GM19395 (cell line): ENCODE measurements around the gene ACOX1.
"Not testable (repeated sequence)": the region's sequence is repeated elsewhere in the genome, so short reads cannot be mapped to it uniquely, and the experiment has no call there.

Experiments
- ATAC-seq: cut with Tn5 transposase; IDR thresholded peaks from one replicate; pipeline ENCODE4 v1.9.1; 2021; ENCODE audit warnings: mild to moderate bottlenecking, moderate library complexity; ENCODE audit not compliant: unreplicated experiment

The ACOX1 gene

DNA sequence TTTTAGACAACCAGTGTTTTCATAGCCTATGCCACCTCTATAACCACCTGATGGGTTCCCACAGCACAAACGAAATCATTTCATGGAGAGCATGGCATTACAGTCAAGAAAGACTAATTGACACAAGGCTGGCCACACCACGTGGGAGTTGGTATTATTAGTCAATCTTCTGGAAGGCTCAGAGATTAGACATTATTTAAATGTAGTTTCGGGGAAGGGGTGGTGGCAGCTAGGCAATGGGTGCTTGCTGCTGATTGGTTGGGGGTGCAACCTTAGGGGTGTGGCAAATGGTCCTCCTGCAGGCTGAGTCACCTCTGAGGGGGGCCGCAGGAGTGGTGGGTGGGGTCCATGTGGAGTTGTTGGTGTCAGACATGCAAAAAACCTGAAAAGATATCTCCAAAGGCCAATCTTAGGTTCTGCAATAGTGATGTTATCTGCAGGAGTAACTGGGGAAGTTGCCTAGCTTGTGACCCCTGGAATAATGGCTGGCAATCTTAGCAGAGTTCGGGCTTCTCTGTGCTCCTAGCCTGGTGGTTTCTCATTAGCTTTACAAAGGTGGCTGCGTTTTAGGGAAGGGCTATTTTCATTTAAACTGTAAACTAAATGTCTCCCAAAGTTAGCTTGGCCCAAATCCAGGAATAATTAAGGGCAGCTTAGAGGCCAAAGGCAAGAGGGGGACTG is 4.7 kb upstream of the ACOX1 start:
- ATAC-seq = no peak

DNA sequence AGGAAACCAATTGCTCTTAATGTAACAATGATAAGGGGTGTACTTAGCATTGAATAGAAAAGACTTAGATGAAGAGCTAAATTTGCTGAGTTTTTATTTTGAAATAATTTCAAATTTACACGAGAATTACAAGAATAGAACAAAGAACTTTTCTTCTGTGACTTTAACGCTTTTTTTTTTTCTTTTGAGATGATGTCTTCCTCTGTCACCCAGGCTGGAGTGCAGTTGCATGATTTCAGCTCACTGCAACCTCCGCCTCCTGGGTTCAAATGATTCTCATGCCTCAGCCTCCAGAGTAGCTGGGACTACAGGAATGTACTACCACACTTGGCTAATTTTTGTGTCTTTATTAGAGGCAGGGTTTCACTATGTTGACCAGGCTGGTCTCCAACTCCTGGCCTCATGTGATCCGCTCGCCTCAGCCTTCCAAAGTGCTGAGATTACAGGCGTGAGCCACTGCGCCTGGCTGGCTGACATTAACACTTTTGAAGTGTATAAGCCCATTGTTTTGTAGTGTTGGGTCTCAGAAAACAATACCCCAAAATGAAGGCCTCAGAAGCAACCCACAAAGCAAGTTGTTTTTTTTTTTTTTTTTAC is 2.2 kb upstream of the ACOX1 start:
- ATAC-seq = no peak

DNA sequence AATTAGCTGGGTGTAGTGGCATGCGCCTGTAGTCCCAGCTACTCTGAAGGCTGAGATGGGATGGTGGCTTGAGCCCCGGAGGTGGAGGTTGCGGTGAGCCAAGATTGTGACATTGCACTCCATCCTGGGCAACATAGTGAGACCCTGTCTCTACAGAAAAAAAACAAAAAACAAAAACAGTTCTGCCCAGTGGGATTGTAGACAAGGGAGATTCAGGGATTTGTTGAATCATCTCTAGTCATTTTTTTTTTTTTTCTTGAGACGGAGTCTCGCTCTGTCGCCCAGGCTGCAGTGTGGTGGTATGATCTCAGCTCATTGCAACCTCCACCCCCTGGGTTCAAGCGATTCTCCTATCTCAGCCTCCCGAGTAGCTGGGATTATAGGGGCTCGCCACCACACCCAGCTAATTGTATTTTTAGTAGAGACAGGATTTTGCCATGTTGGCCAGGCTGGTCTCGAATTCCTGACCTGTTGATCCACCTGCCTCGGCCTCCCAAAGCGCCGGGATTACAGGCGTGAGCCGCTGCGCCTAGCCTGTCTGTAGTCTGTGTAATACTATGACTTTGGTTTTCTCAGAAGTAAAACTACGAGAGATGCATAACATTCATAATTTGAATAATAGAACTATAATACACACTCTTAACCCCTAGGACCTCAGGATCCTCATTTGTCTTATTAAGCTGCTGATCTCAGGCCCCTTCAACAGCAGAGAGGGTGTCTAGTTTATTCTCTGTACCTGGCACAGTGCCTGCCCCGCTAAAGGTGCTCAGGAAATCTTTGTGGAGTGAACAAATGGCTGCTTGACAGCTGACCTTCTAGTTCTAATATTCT is 1.4 kb upstream of the ACOX1 start:
- no peak for ATAC-seq

DNA sequence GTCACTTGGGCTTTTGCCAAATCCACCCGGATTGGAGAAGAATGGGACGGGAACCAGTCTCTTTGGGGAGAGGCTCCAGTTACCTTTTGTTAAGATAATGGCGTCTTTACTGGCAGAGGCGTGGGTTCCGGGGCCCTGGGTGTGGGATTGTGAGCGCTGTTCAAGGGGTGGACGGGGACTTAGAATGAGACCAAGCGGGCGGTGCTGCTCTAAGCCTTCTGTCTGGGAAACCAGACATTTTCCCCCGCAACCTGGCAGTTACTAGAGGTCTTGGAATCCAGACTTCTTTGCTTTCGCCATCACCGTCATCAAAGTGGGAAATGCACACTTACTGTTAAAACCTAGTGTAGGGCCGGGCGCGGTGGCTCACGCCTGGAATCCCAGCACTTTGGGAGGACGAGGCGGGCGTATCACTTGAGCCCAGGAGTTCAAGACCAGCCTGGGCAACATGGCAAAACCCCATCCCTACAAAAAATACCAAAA is 780 bp upstream of the ACOX1 start:
- peak; percentile 23 for ATAC-seq

DNA sequence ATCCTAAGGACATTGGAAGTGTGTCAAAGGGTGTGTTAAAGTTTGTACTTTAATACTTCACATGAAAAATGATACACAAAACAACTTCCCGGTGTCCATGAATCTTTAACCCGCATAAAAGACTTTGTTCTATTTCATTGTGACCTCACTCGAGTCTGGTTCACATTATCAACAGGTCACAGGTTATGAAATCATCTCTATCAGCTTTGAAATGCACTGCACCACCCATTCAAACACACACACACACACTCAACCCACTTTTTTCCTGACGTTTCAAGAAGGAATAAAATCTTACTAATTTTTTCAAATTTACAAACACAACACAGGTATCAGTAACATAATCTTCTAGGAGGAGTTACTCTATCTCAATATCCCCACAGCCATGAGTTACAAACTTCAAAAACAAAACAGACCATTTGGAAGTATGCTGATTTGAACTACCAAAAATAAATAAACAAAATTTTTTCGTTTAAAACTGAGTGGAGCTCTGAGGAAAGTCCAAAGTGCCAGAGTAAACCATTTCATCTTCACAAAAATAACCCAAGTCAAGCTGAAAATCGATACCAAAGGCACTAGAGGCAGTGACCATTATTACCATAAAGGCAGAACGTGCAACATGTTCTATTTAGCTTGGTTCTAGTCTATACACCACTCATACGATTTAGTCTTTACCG is 2.7 kb downstream of the ACOX1 start:
- ATAC-seq = no peak

DNA sequence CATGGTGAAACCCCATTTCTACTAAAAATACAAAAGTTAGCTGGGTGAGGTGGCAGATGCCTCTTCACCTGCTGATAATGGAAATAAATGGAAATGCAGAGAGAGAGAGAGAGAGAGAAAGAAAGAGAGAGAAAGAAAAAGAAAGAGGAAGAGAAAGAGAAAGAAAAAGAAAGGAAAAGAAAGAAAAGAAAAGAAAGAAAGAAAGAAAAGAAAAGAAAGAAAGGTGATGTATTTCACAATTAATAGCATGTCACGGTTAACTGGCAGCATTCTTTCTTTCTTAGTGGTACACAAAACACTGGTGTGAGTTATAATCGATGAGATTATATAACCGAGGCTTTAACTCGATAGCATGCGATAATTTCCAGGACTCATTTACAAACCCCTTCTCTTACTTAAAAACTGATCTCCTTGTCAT is 3.2 kb downstream of the ACOX1 start:
- no peak for ATAC-seq

DNA sequence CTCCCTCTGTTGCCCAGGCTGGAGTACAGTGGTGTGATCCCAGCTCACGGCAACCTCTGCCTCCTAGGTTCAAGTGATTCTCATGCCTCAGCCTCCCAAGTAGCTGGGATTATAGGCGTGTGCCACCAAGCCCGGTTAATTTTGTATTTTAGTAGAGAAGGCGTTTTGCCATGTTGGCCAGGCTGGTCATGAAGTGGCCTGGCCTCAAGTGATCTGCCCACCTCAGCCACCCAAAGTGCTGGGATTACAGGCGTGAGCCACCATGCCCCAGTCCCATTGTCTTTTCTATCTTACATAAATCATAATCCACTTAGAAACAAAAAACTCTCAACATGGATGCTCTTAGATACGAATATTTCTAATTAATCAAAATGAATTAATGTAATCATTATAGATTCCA is 3.8 kb downstream of the ACOX1 start:
- not testable (repeated sequence) for ATAC-seq

DNA sequence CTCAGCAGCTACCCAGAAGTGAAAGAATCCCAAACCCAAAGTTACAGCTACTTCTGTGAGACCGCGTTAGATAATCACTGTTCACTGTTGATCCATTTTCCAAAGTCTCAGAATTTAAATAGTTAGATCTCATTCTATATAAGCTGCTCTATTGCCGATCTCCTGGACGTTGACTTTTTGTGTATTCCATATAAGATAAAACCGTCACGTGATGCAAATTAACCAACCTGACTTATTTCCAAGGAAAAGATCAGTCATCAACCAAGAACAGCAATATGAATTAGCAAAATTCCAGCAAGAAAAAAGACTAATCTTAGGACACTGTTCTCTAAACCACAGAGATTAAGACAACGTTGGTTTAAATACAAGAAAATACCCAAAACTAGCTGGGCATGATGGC is 8.3 kb downstream of the ACOX1 start:
- ATAC-seq = no peak

DNA sequence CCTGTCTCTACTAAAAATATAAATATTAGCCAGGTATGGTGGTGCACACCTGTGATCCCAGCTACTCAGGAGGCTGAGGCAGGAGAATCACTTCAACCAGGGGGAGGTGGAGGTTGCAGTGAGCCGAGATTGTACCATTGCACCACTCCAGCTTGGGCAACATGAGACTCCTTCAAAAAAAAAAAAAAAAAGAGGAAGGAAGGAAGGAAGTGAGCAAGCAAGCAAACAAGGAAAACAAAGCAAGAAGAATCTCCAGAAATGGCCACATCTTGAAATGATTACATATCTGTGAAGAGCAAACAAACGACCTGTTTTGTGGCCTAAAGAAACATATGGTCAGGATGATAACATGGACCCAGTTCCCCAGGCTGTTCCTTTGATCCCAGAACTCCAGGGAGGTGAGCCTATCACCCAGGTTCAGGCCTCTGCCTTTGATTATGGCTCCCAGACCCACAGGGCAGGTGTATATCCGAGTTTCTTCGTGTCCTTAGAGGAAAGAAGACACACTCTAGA is 8.9 kb downstream of the ACOX1 start:
- ATAC-seq = no peak

DNA sequence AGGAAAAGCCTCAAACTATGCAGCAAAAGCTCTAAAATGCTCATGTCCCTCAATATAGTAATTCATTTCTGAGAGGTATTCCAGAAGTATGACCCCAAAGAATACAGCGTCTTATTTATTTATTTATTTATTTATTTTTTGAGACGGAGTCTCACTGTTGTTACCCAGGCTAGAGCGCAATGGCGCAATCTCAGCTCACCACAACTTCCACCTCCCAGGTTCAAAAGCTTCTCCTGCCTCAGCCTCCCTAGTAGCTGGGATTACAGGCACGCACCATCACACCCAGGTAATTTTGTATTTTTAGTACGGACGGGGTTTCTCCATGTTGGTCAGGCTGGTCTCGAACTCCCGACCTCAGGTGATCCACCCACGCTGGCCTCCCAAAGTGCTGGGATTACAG is 9.9 kb downstream of the ACOX1 start:
- not testable (repeated sequence) for ATAC-seq

DNA sequence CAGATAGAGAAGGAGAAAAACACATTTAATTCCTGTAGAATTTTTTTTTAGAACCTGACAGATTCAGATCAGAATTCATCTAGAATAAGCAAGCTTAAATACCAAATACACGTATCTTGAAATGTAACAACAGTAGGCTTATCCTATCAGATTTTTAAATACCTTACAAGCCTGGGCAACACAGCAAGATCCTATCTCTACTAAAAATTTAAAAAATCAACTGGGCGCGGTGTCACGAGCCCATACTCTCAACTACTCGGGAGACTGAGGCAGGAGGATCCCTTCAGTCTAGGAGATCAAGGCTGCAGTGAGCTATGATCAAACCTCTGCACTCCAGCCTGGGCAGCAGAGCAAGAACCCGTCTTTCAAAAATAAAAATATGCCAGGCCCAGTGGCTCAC is 13.5 kb downstream of the ACOX1 start:
- no peak for ATAC-seq

DNA sequence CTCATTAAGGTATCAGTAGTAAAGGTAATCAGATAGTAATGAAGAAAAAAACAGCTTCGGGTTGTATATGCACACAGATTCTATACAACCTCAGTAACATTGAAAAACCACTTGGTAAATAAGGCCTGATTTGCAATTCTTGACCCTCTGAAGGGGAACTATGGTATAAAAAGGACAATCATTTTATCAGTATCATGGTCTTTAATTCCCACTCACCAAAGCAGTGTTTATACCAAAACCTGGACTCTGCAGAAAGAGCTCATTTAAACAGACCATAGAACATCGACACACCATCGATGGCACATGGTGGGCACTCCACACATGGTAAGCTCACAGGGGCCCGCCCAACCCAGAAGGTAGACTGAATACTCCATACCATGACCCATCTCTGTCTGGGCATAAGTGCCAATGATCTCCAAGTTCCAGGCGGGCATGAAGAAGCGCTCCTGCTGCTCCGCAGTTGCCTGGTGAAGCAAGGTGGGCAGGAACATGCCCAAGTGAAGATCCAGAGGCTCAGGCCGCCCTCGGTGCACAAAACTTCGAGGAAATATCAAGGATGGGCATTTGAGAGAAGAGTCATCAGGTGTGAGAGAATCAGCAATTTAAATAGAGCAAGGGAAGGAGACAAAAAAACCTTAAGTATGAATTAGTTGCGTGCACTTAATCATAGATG is 19.0 kb downstream of the ACOX1 start:
- no peak for ATAC-seq

DNA sequence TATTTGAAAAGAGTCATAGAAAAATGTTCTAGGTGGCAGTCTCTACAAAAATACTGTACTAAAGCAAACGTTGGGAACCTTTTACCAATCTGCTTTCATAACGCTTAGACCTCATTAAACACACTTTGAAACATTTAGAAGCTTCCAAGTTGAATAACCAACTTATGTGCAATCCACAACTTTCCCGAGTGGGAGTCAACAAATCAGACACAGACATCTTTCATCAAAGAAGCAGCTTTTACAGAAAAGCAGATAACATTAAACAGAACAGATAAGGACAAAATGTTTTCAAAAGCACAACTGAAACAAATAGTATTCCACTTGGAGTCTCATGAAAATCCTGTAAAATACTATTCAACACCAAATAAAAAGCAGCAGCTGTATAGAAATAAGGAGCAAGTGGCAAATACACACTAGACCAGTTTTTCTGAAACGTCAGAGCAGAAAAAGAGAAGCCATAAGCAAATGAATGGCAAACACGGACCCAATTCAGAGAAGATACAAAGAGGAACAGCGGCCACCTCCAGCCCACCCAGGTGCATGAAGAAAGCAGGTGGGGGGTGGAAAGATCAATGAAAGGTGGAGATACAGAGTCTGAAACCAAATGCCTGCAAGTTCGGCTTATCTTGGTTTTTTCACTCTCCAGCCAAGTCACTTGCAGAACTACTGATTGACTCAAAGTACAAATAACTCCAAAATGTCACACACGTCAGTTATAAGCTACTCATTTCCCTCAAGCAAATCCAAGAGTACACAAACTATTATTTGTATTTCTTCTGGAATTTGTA is 19.7 kb downstream of the ACOX1 start:
- ATAC-seq = no peak

DNA sequence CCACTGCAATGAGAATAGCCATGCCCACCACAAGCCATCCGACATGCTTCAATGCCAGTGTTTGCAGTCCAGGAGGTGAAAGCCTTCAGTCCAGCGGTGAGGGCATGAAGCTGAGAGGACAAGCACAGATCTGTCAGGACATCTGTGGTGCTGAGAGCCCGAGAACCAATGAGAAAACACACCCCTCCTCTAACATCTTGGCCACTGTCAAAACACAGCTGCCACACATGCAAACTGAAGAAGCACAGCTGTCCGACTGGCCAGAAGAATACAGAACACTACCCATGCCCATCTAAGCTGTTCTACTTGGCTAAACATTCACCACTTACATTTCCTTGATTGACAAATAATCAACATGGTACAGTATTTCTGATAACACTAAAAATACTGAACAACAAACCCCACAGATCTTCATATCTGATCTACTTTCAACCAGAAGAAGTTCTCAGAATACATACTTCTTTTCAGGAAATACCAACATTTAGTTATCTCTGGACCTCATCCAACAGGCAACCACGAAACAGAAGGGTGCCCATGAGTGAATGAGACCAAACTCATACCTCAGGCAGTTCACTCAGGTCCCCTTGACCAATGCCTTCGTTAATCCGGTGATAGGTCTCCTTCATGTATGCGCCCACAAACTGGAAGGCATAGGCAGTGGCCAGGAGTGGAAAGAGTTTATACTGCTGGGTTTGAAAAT is 28.0 kb downstream of the ACOX1 start:
- no peak for ATAC-seq

DNA sequence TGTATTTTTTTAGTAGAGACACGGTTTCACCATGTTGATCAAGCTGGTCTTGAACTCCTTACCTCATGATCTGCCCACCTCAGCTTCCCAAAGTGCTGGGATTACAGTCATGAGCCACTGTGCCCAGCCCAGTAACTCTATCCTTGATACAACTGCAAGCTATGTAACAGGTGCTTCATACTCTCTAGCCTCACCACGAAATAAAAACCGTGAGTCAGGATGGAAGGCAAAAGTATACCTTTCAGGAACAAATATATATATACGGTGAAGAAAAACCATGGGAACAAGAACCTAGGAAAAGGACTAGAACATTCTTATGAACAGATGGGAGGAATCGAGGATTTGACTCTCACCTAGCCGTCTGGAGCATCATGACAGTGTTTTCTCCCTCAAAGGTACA is 28.5 kb downstream of the ACOX1 start:
- ATAC-seq = no peak

DNA sequence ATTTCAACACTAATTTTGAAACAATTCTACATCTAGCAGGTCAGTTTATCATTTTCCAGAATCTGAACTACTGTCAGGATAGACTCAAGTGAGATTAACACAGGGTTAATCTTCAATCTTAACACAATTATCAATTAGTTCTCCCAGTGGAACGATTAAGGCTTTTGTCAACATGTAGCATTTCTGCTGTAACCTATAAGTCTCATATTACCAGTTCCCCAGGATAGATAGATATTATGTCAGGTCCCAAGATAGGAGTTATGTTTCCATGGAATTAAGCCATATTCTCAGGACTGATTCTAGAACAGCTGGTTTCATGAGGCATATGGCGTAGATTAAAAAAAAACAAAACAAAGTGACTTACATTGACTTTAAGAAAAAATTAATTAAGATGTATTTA is 33.8 kb downstream of the ACOX1 start:
- no peak for ATAC-seq

DNA sequence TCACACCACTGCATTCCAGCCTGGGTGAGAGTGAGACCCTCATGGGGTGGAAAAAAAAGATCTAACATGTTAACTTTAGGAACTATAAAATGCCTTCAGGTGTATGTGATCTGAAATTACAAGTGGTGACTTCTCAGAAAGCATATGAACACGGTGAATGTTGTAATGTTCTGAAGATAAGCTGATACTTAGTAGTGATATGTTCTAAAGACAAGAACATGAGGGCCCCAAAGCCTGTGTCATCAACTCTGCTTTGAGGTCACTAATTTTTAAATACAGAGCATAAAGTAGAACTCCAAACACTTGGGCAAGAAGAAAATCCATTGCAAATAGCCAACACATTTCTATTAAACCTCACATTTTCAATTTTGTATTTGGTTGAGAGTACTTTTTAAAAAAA is 35.5 kb downstream of the ACOX1 start:
- ATAC-seq = no peak

DNA sequence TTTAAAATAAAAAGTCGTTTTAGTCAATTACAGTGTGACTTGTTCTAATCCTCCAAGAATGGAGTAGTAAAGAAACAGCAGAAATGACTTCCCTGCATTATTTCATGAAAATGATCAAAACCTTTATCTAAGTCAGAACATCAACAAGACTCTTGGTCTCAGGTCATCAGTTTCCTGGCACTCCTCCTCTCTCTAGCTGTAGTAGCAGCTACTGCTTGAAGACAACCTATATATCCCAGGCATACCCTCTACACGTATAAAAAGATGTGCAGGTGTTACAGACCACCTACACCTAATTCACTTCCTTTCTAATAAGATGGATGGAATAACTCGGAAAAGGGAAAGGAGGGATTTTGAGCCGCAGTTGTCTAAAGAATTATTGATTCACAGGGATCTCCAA is 36.5 kb downstream of the ACOX1 start:
- ATAC-seq = no peak

DNA sequence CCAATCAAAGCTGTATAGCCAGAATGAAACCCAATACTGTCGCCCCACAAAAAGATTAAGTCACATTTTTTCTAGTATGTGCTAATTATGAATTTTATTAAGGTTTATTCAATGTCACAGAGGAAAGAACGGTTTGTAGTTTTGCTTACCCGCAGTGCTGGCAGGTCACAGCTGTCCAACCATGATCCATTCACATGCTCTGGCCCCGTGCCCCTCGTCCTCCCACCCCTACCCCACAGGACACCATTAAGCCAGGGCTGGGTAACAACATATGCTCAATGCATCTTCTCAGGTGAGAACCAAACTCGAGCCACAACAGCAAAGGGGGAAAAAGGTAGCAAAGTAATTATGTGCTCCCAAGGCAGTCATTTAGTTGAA is 37.5 kb downstream of the ACOX1 start:
- ATAC-seq = no peak
